Suprapubic skin (tissue), 4 donors: Measurements from ENCODE around the gene SLC12A8. TPM values are rescaled to one million over a fixed set of nuclear protein-coding genes. Genes with fewer than 3 reads are reported as not detected.

Experiments
- DNase-seq, 2 donors: peaks; one replicate each; pipeline ENCODE4 v3.0.0-alpha.2; 2019; ENCODE audit warnings: low spot score in 2 of 2
- H3K27ac ChIP-seq: fragments of 200-600 bp; sonication (generic); one replicate; pipeline ENCODE4 v1.5.1; 2019
- H3K27me3 ChIP-seq: fragments of 200-600 bp; sonication (generic); one replicate; pipeline ENCODE4 v1.5.1; 2019
- H3K36me3 ChIP-seq: fragments of 200-600 bp; sonication (generic); one replicate; pipeline ENCODE4 v1.5.1; 2019
- H3K4me1 ChIP-seq: fragments of 200-600 bp; sonication (generic); one replicate; pipeline ENCODE4 v1.5.1; 2019
- H3K4me3 ChIP-seq: fragments of 200-600 bp; sonication (generic); one replicate; pipeline ENCODE4 v1.5.1; 2019; ENCODE audit warnings: mild to moderate bottlenecking
- H3K9me3 ChIP-seq: fragments of 200-600 bp; sonication (generic); one replicate; pipeline ENCODE4 v1.5.1; 2019
- CTCF ChIP-seq, 2 donors: fragments of 200-600 bp in 1 of 2; fragments of 450-650 bp in 1 of 2; sonication (generic) in 1 of 2; IDR thresholded peaks; one replicate each; pipeline ENCODE4 v1.5.1; 2016 to 2019; ENCODE audit warnings: antibody characterized with exemption in 2 of 2, mild to moderate bottlenecking in 1 of 2, moderate library complexity in 1 of 2
- EP300 ChIP-seq: sonication (generic); formaldehyde crosslinking; IDR thresholded peaks from one replicate; pipeline ENCODE4 v1.6.1; 2017; ENCODE audit warnings: antibody characterized with exemption
- POLR2A ChIP-seq, 2 donors: fragments of 450-650 bp; IDR thresholded peaks; one replicate each; pipeline ENCODE4 v1.6.1; 2017; ENCODE audit warnings: antibody characterized with exemption in 2 of 2, mild to moderate bottlenecking in 2 of 2, moderate library complexity in 2 of 2
- POLR2AphosphoS5 ChIP-seq, 3 donors: sonication (generic); formaldehyde crosslinking; IDR thresholded peaks; one replicate each; pipeline ENCODE4 v1.6.1; 2017; ENCODE audit warnings: antibody characterized with exemption in 3 of 3
- WGBS: methylation state at CpG from one replicate; pipeline ENCODE4 v1.1.5; 2018; 5-methylcytosine and 5-hydroxymethylcytosine counted together
- total RNA-seq, 4 donors: library from RNA; depleted of rRNA; stranded (reverse); fragments of >200 nt; gene quantifications; one replicate each; pipeline ENCODE4 v1.1.0, GENCODE V29; 2016

The SLC12A8 gene
- total RNA-seq, 4 donors from 2014 or later, result 2.5 to 5.8 (median 4.4) TPM

- H3K27me3 ChIP-seq, result no peaks in the 10 kb centered on the region
- H3K4me3 ChIP-seq, result no peak overlapping the region
- peak in 1 of 2 donors; percentile 38 for DNase-seq
- H3K27ac ChIP-seq, result no peak overlapping the region
- no peaks in the 10 kb centered on the region for H3K36me3 ChIP-seq
- no peak for TF ChIP-seq POLR2A (IDR thresholded peaks at IDR 0.05)
- no peak for TF ChIP-seq POLR2AphosphoS5 (IDR thresholded peaks at IDR 0.05)
- TF ChIP-seq EP300, result no peak
- TF ChIP-seq CTCF (IDR thresholded peaks at IDR 0.05), result no peak
- H3K4me1 ChIP-seq, result peaks cover 28% of the 10 kb centered on the region
- 94% methylated on average over 8 of the region's 8 CpGs for WGBS
- H3K9me3 ChIP-seq, result no peaks in the 10 kb centered on the region
Measured at GRCh38 chr3:125118600-125118999, 93.9 kb downstream of the SLC12A8 start.

GRCh38 chr3:125117631-125118191 lies 94.8 kb downstream of the SLC12A8 start:
- Histone ChIP-seq H3K4me1 (peaks cover 28% of the 10 kb centered on the region), H3K27ac (no peak overlapping the region), H3K36me3 (no peaks in the 10 kb centered on the region), H3K4me3 (no peak overlapping the region), H3K27me3 (no peaks in the 10 kb centered on the region), H3K9me3 (no peaks in the 10 kb centered on the region)
- TF ChIP-seq POLR2AphosphoS5 (IDR thresholded peaks at IDR 0.05) (no peak), POLR2A (IDR thresholded peaks at IDR 0.05) (no peak), EP300 (no peak), CTCF (IDR thresholded peaks at IDR 0.05) (no peak)
- 72% methylated on average over 4 of the region's 4 CpGs for WGBS
- peak in 1 of 2 donors; percentile 38 for DNase-seq

GRCh38 chr3:125116311-125117080 lies 96.1 kb downstream of the SLC12A8 start:
- peak in 1 of 2 donors; percentile 23 for DNase-seq
- WGBS, result 44% methylated on average over 6 of the region's 6 CpGs

GRCh38 chr3:125115640-125116039 lies 96.9 kb downstream of the SLC12A8 start:
- WGBS, result 55% methylated on average over 9 of the region's 9 CpGs
- H3K9me3 ChIP-seq, result no peaks in the 10 kb centered on the region
- peaks cover 26% of the 10 kb centered on the region for H3K4me1 ChIP-seq
- no peaks in the 10 kb centered on the region for H3K27me3 ChIP-seq
- peak in 1 of 2 donors; percentile 69 for DNase-seq
- no peaks in the 10 kb centered on the region for H3K36me3 ChIP-seq
- H3K4me3 ChIP-seq, result no peak overlapping the region
- H3K27ac ChIP-seq, result no peak overlapping the region
- TF ChIP-seq POLR2A (IDR thresholded peaks at IDR 0.05), result no peak
- TF ChIP-seq EP300, result no peak
- TF ChIP-seq CTCF (IDR thresholded peaks at IDR 0.05), result no peak
- no peak for TF ChIP-seq POLR2AphosphoS5 (IDR thresholded peaks at IDR 0.05)

More at GRCh38 chr3:125116311-125117080, 96.1 kb downstream of the SLC12A8 start:
- Histone ChIP-seq H3K27ac (peak overlapping the region; percentile 1), H3K4me3 (no peak overlapping the region), H3K27me3 (no peaks in the 10 kb centered on the region), H3K9me3 (no peaks in the 10 kb centered on the region), H3K36me3 (no peaks in the 10 kb centered on the region), H3K4me1 (peaks cover 28% of the 10 kb centered on the region)
- TF ChIP-seq POLR2A (IDR thresholded peaks at IDR 0.05) (no peak), CTCF (IDR thresholded peaks at IDR 0.05) (no peak), POLR2AphosphoS5 (IDR thresholded peaks at IDR 0.05) (no peak), EP300 (no peak)

GRCh38 chr3:125112981-125113380 lies 99.6 kb downstream of the SLC12A8 start:
- no peak for TF ChIP-seq CTCF (IDR thresholded peaks at IDR 0.05)
- TF ChIP-seq POLR2A (IDR thresholded peaks at IDR 0.05), result no peak
- no peak for TF ChIP-seq EP300
- no peak for TF ChIP-seq POLR2AphosphoS5 (IDR thresholded peaks at IDR 0.05)
- H3K27ac ChIP-seq, result no peak overlapping the region
- DNase-seq, result no peak
- no peaks in the 10 kb centered on the region for H3K27me3 ChIP-seq
- no peaks in the 10 kb centered on the region for H3K9me3 ChIP-seq
- 50% methylated on average over 1 of the region's 1 CpG for WGBS
- H3K4me1 ChIP-seq, result peaks cover 16% of the 10 kb centered on the region
- no peaks in the 10 kb centered on the region for H3K36me3 ChIP-seq
- H3K4me3 ChIP-seq, result no peak overlapping the region
